ENCODE measurements around the gene TBX2.

TBX2 gene

DNA sequence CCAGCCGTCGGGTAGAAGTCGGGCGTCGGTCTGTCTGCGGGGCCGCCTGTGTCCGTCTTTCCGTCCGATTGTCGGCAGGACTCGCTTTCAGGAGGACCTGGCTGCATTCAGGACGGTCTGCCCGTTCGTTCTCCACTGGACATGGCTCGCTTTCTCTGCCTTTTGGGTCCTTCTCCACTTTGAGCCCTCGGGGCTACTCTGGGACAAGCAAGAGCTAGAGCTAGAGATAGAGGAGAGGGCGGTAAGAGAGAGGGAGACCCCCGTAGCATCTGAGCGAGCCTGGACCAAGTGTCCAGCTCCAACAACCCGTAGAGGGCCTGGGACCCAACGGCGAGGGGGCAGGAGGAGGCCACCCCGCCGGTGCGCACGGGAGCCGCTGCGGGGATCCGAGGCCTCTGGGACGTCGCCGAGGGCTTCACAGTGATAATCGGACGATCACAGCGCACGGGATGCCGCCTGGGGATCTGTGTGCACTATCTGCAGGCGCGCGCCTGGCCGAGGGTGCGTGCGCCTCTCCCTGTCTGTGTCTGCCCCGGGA lies 57.1 kb downstream of the TBX2 start:
- peaks cover 12% of the 10 kb centered on the region for H3K4me1 ChIP-seq (ENCODE audit: insufficient read depth, low read length)
- H3K36me3 ChIP-seq (ENCODE audit: insufficient read depth, low read length), result no peaks in the 10 kb centered on the region
- H3K27me3 ChIP-seq (ENCODE audit: control insufficient read depth in 1 of 2, insufficient read depth in 2 of 2, low read length in 2 of 2), result peaks cover 81 to 97% of the 10 kb centered on the region in 2 donors
- H3K9me3 ChIP-seq (ENCODE audit: low read length), result no peaks in the 10 kb centered on the region
- H3K27ac ChIP-seq (ENCODE audit: low read depth, low read length), result no peak overlapping the region
- no peak overlapping the region for H3K9ac ChIP-seq (ENCODE audit: low read length)
- H3K4me3 ChIP-seq (ENCODE audit: low read depth in 1 of 2, low read length in 2 of 2), result no peak overlapping the region

DNA sequence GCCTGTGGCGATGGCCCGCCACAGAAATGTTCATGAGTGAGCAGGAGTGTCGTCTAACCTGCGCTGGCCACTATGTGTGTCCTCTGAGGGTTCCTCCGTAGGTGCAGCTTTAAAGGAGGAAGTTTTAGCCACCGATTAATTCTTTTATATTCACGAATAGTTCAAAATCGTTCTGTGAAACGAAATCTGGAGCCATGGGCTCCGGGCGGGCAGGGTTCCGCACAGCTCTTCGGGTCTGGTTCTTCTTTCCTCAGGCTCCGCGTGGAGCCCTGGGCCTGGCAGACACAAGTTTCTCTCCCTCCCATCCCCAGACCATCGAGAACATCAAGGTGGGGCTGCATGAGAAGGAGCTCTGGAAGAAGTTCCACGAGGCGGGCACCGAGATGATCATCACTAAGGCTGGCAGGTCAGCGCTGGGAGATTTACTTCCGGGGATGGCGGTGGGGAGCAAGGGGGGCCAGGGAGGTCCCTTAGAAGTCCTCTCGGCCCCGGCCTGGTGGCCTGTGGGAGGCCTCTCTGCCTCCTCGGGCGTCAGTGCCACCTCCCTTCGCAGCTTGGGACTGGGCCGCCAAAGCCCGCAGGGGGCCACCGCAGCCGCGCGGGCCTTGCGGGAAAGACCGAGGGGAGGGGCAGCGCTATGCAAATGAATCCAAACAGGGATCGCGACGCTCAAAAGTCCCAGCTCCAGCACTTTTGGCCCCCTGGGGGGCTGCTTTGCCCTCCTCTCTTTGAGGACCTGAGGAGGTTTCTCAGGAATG lies 57.8 kb downstream of the TBX2 start:
- H3K9me3 ChIP-seq (ENCODE audit: low read length), result no peaks in the 10 kb centered on the region
- H3K9ac ChIP-seq (ENCODE audit: low read length), result no peak overlapping the region
- H3K27ac ChIP-seq (ENCODE audit: low read depth, low read length), result no peak overlapping the region
- no peak overlapping the region for H3K4me3 ChIP-seq (ENCODE audit: low read depth in 1 of 2, low read length in 2 of 2)
- H3K27me3 ChIP-seq (ENCODE audit: control insufficient read depth in 1 of 2, insufficient read depth in 2 of 2, low read length in 2 of 2), result peaks cover 81 to 97% of the 10 kb centered on the region in 2 donors
- H3K36me3 ChIP-seq (ENCODE audit: insufficient read depth, low read length), result no peaks in the 10 kb centered on the region
- H3K4me1 ChIP-seq (ENCODE audit: insufficient read depth, low read length), result peaks cover 15% of the 10 kb centered on the region

DNA sequence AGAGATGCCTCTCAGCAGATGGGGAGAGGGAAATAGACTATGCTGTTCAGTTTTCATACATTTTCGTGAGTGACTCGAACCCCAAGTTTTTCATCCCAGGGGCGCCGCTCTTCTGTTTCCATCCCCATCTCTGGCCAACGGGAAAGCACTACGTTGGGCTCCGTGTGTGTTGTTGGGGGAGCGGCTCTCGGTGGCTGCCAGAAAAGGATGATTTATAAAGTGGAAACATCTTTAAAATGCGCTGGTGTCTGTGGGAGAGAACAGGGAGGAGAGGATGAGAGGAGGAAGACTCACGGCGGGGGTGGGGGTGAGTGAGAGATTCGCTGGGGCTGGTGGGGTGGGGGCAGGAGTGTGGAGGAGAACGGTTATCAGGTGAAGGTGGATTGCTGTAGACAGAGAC lies 58.4 kb downstream of the TBX2 start:
- Histone ChIP-seq H3K4me3 (ENCODE audit: low read depth in 1 of 2, low read length in 2 of 2) (no peak overlapping the region), H3K9ac (ENCODE audit: low read length) (no peak overlapping the region), H3K27me3 (ENCODE audit: control insufficient read depth in 1 of 2, insufficient read depth in 2 of 2, low read length in 2 of 2) (peaks cover 75 to 97% of the 10 kb centered on the region in 2 donors)

DNA sequence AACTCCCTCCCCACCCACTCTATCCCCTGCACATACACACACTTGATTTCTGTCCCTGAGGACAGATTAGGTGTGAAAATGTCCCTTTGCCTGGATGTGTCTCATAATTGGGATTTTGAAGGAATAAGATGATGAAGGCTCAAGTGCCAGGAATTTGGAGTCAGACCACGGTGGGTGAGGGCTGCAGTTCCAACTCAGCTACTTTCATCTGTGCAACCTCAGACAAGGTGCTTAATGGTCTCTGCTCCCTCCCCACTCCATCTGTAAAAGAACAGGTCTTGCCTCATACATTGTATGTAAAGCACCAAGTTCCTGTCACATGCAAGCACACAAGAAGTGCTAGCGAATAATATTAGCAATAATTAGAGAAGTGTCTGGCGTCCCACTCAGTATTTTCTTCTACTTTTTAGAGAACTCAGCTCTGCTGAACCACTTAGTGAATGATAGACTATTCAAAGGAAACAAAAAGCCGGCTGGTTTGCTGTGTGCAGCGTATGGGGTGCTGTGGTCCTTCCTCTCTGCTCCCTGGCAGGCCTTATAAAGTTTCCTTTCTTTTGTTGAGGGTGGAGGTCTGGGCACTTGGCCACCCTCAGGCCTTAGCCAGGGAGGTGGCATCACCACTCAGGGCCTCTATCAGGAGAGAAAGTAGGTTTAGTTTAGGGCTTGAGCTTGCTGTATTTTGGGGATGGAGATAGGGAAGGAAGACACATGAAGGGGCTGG lies 58.9 kb downstream of the TBX2 start:
- Histone ChIP-seq H3K27ac (ENCODE audit: low read depth, low read length) (no peak overlapping the region), H3K9me3 (ENCODE audit: low read length) (no peaks in the 10 kb centered on the region), H3K4me1 (ENCODE audit: insufficient read depth, low read length) (peaks cover 15% of the 10 kb centered on the region), H3K4me3 (ENCODE audit: low read depth in 1 of 2, low read length in 2 of 2) (no peak overlapping the region), H3K36me3 (ENCODE audit: insufficient read depth, low read length) (no peaks in the 10 kb centered on the region), H3K27me3 (ENCODE audit: control insufficient read depth in 1 of 2, insufficient read depth in 2 of 2, low read length in 2 of 2) (peaks cover 71 to 99% of the 10 kb centered on the region in 2 donors), H3K9ac (ENCODE audit: low read length) (no peak overlapping the region)

More for the DNA sequence above, 58.4 kb downstream of the TBX2 start:
- Histone ChIP-seq H3K4me1 (ENCODE audit: insufficient read depth, low read length) (peaks cover 15% of the 10 kb centered on the region), H3K36me3 (ENCODE audit: insufficient read depth, low read length) (no peaks in the 10 kb centered on the region), H3K27ac (ENCODE audit: low read depth, low read length) (no peak overlapping the region), H3K9me3 (ENCODE audit: low read length) (no peaks in the 10 kb centered on the region)

Measured in muscle layer of colon (tissue), 2 donors.